ENCODE measurements around the gene FAHD2B.
"Not testable (repeated sequence)": the region's sequence is repeated elsewhere in the genome, so short reads cannot be mapped to it uniquely, and the experiment has no call there.

The FAHD2B gene

DNA sequence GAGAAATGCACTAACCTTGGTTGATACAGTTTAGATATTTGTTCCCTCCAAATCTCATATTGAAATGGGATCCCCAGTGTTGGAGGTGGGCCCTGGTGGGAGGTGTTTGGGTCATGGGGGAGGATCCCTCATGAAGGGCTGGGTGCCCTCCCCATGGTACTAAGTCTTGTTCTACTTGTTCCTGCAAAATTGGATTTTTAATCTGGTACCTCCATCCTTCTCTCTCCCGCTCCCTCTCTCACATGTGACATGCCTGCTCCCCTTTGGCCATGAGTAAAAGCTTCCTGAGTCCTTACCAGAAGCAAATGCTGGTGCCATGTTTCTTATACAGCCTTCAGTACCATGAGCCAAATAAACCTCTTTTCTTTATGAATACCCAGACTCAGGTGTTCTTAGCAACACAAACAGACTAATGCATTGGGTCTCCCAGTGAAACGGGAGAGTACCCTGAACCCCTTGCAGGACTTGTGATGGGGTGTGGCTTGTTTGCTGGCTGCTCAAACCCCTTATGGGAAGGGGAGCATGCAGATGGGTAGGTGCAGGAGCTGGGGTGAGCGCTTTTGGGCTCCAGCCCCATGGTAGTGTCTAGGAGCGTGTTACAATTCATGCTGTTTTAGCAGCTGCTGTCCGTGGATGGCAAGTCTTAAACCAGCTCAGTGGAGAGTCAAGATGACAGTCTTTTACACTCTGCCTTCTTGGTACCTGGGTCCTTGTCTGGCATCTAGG lies 27.2 kb downstream of the FAHD2B start:
- no peak for DNase-seq

GRCh38 chr2:97066030-97066429 lies 28.7 kb downstream of the FAHD2B start:
- DNase-seq, result not testable (repeated sequence)

DNA sequence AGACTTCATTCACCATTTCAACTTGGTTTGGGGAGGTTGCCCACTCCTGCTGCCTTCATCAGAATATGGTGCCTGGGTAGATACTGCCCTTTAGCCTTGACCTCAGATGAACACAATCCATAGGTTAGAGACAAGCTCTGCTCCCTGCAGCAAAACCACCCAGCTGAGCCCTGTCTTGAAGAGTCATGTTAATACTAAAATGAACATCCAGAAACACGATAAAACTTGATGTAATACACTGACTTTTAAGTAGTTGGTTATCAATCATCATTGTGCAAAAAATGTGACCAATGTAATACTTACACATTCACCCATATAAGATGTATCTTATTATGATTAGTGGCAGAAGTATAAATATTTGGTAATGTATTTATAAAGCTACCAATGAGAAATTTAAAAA lies 32.7 kb downstream of the FAHD2B start:
- DNase-seq, result not testable (repeated sequence)

DNA sequence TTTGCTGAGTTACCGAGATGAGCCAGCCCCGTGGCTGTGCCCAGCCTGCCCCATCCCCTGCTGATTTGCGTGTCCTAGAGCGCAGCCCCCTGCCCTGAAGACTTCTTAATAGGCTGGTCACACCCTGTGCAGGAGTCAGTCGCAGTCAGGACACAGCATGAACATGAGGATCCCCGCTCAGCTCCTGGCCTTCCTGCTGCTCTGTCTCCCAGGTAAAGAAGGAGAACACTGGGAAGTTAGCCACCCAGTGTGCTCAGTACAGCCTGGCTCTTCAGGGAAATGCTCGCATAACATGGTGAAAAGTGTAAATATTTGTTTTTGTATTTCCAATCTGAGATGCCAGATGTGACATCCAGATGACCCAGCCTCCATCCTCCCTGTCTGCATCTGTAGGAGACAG lies 34.9 kb downstream of the FAHD2B start:
- DNase-seq, result not testable (repeated sequence)

GRCh38 chr2:97056150-97056549 lies 38.5 kb downstream of the FAHD2B start:
- not testable (repeated sequence) for DNase-seq

DNA sequence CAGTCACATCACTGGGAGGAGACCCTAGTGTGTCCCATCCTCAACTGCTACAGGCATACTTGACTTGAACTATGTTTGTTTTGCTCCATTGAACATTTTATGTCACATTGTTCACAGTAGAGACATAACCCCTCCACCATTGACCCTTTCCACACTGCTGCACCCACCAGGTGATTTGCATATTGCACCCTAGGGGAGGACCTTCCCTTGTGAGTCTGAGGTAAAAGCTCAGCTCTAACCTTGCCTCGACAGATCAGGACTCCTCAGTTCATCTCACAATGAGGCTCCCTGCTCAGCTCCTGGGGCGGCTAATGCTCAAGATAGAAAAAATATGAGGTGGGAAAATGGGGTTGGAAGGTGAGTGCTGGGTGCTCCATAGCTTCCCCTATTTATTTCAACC lies 44.6 kb downstream of the FAHD2B start:
- not testable (repeated sequence) for DNase-seq

DNA sequence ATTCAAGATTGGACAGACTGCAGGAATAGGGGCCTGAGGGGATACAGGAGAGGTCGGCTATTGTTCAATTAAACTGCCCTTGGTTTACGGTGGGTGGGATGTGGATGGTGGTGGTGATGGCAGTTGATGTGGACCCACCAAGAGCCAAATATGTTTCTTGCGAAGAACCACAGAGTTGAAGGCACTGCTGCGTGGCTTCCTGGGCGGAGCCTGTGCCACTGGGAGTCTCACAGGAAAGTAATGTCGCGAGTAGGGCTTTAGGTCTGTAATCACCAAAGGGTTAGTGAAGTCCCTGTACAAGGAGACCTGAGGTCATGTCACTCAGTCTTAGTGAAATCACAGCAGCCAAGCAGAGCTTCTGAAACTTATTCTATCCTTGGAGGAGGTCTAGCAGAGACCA lies 46.2 kb downstream of the FAHD2B start:
- DNase-seq, result not testable (repeated sequence)

GRCh38 chr2:97046676-97047075 lies 48.0 kb downstream of the FAHD2B start:
- not testable (repeated sequence) for DNase-seq

- DNase-seq, result not testable (repeated sequence)
Measured at GRCh38 chr2:97045895-97046499, 48.7 kb downstream of the FAHD2B start.

Data from NCI-H2081 treated with DMSO at 0.1 percent for 48 hours (cell line).